Measurements from ENCODE around the gene EPAS1.

EPAS1 gene

GRCh38 chr2:46317094-46317486, 19.9 kb downstream of the EPAS1 start (continued):
- TF ChIP-seq, protein P1, sequence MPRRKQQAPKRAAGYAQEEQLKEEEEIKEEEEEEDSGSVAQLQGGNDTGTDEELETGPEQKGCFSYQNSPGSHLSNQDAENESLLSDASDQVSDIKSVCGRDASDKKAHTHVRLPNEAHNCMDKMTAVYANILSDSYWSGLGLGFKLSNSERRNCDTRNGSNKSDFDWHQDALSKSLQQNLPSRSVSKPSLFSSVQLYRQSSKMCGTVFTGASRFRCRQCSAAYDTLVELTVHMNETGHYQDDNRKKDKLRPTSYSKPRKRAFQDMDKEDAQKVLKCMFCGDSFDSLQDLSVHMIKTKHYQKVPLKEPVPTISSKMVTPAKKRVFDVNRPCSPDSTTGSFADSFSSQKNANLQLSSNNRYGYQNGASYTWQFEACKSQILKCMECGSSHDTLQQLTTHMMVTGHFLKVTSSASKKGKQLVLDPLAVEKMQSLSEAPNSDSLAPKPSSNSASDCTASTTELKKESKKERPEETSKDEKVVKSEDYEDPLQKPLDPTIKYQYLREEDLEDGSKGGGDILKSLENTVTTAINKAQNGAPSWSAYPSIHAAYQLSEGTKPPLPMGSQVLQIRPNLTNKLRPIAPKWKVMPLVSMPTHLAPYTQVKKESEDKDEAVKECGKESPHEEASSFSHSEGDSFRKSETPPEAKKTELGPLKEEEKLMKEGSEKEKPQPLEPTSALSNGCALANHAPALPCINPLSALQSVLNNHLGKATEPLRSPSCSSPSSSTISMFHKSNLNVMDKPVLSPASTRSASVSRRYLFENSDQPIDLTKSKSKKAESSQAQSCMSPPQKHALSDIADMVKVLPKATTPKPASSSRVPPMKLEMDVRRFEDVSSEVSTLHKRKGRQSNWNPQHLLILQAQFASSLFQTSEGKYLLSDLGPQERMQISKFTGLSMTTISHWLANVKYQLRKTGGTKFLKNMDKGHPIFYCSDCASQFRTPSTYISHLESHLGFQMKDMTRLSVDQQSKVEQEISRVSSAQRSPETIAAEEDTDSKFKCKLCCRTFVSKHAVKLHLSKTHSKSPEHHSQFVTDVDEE (CRISPR knock-in tag; IDR thresholded peaks at IDR 0.05): no peak
- TF ChIP-seq RARB (CRISPR knock-in tag; IDR thresholded peaks at IDR 0.05) (no peak), SNAI2 (CRISPR knock-in tag; IDR thresholded peaks at IDR 0.05) (no peak)

GRCh38 chr2:46318579-46319460, 21.6 kb downstream of the EPAS1 start:
- peak; percentile 21 for ATAC-seq
- no peak for TF ChIP-seq ZNF70 (CRISPR knock-in tag; IDR thresholded peaks at IDR 0.05)
- no peak for TF ChIP-seq ARNTL (CRISPR knock-in tag; IDR thresholded peaks at IDR 0.05; ENCODE audit: borderline replicate concordance, low read depth)
- no peak for TF ChIP-seq PPARA (CRISPR knock-in tag; IDR thresholded peaks at IDR 0.05; ENCODE audit: borderline replicate concordance)
- TF ChIP-seq ZNF8 (CRISPR knock-in tag; IDR thresholded peaks at IDR 0.05): no peak
- TF ChIP-seq ZNF565 (CRISPR knock-in tag; conservative IDR thresholded peaks at IDR 0.05; ENCODE audit: low read depth): no peak

- ATAC-seq: no peak
- TF ChIP-seq ARNTL (CRISPR knock-in tag; IDR thresholded peaks at IDR 0.05; ENCODE audit: borderline replicate concordance, low read depth): no peak
- TF ChIP-seq, protein P2, sequence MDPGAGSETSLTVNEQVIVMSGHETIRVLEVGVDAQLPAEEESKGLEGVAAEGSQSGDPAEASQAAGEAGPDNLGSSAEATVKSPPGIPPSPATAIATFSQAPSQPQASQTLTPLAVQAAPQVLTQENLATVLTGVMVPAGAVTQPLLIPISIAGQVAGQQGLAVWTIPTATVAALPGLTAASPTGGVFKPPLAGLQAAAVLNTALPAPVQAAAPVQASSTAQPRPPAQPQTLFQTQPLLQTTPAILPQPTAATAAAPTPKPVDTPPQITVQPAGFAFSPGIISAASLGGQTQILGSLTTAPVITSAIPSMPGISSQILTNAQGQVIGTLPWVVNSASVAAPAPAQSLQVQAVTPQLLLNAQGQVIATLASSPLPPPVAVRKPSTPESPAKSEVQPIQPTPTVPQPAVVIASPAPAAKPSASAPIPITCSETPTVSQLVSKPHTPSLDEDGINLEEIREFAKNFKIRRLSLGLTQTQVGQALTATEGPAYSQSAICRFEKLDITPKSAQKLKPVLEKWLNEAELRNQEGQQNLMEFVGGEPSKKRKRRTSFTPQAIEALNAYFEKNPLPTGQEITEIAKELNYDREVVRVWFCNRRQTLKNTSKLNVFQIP (CRISPR knock-in tag; IDR thresholded peaks at IDR 0.05; ENCODE audit: borderline replicate concordance, low read depth): no peak; the same call in 1 of the 2 replicates
- TF ChIP-seq CREB5 (CRISPR knock-in tag; IDR thresholded peaks at IDR 0.05; ENCODE audit: low read depth): no peak
- no peak for TF ChIP-seq GLIS3 (CRISPR knock-in tag; IDR thresholded peaks at IDR 0.05)
- TF ChIP-seq ZNF8 (CRISPR knock-in tag; IDR thresholded peaks at IDR 0.05): no peak
- no peak for TF ChIP-seq ZFP30 (CRISPR knock-in tag; IDR thresholded peaks at IDR 0.05)
- no peak for TF ChIP-seq TCF4 (CRISPR knock-in tag; IDR thresholded peaks at IDR 0.05; ENCODE audit: borderline replicate concordance)
- TF ChIP-seq ZNF565 (CRISPR knock-in tag; conservative IDR thresholded peaks at IDR 0.05; ENCODE audit: low read depth): no peak
- TF ChIP-seq ZFP3 (CRISPR knock-in tag; IDR thresholded peaks at IDR 0.05): no peak
- TF ChIP-seq ESRRG (CRISPR knock-in tag; IDR thresholded peaks at IDR 0.05): no peak
- TF ChIP-seq CSDC2 (CRISPR knock-in tag; IDR thresholded peaks at IDR 0.05): no peak
- TF ChIP-seq BACH2 (CRISPR knock-in tag; IDR thresholded peaks at IDR 0.05; ENCODE audit: borderline replicate concordance): no peak
These were observed 22.5 kb downstream of the EPAS1 start for GRCh38 chr2:46319711-46320110.

DNA sequence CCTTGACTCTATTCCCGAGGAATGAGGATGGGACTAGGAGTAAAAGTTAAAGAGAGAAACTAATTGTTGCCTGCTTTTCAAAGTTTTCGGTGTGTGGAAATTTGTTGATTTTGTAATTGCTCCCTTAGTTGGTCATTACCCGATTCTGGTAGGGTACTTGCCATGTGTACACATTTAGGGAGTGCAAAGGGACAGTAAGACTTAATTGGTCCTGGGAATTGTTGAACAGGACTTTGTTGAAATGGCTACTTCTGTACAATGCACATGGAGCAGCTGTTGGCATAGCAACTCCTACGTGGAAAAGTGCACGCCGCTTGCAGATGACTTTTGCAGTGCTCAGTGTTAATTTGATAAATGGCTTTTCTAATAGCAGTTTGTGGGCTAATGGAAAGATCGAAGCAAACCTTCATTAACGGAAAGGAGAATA, 22.9 kb downstream of the EPAS1 start:
- ATAC-seq: no peak; the same call in 2 of the 3 replicates
- no peak for TF ChIP-seq RARB (CRISPR knock-in tag; IDR thresholded peaks at IDR 0.05)
- 0 out of 2 replicates have a peak, but pooled peaks have one; percentile 35 for TF ChIP-seq CSDC2 (CRISPR knock-in tag; IDR thresholded peaks at IDR 0.05)
- 0 out of 2 replicates have a peak, but pooled peaks have one; percentile 56 for TF ChIP-seq ZFP3 (CRISPR knock-in tag; IDR thresholded peaks at IDR 0.05)
- TF ChIP-seq, protein P1 (CRISPR knock-in tag; IDR thresholded peaks at IDR 0.05): no peak
